ENCODE measurements around the gene SPIC.

Gene SPIC

DNA sequence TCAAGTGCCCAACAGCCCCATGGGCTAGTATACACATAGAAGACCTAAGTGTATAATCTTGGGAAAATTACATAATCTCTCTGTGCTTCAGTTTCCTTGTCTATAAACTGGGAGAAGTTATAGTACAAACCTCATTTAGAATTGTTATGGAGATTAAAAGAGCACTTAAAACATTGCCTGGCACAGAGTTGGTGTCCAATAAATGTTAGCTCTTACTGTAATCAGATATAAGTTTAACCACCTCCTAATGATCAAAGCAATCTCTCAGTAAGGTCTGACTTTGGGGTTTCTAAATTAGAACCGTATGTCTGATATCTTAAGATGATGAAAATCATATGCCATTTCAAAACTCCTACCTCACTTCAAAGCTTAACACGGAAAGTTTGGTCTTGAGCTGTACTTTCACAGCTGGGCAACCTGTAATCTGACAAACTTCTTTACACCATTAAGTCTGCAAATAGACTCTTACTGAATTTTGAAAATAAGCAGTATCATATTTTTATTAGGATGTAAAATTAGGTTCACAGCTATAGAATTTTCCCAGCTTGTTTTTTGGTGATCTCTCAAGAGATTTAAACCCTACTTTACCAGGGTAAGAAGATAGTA, 61.0 kb downstream of the SPIC start:
- DNase-seq: no peak

Measured in NCI-H524 treated with DMSO at 0.1 percent for 48 hours (cell line).